Osteocyte (in vitro differentiated cells): ENCODE data around the gene CD44. TPM values are rescaled to one million over a fixed set of nuclear protein-coding genes. Genes with fewer than 3 reads are reported as not detected.

Source experiments
- DNase-seq: peaks from one replicate; pipeline ENCODE4 v3.0.0; 2021; ENCODE audit warnings: mixed read lengths; ENCODE audit not compliant: unreplicated experiment; ENCODE audit errors: extremely low spot score
- H3K27ac Mint-ChIP-seq: one replicate; pipeline ENCODE4 v1.8.0; 2021; ENCODE audit warnings: mild to moderate bottlenecking, mixed read lengths; ENCODE audit not compliant: unreplicated experiment
- H3K27me3 Mint-ChIP-seq: one replicate; pipeline ENCODE4 v1.8.0; 2021; ENCODE audit warnings: mixed read lengths; ENCODE audit not compliant: unreplicated experiment
- H3K36me3 Mint-ChIP-seq: one replicate; pipeline ENCODE4 v1.8.0; 2021; ENCODE audit warnings: mixed read lengths; ENCODE audit not compliant: unreplicated experiment
- H3K4me1 Mint-ChIP-seq: one replicate; pipeline ENCODE4 v1.8.0; 2021; ENCODE audit warnings: mixed read lengths; ENCODE audit not compliant: unreplicated experiment
- H3K4me3 Mint-ChIP-seq: one replicate; pipeline ENCODE4 v1.8.0; 2021; ENCODE audit warnings: mild to moderate bottlenecking, moderate library complexity, mixed read lengths; ENCODE audit not compliant: unreplicated experiment
- H3K9me3 Mint-ChIP-seq: one replicate; pipeline ENCODE4 v1.8.0; 2021; ENCODE audit warnings: mixed read lengths; ENCODE audit not compliant: unreplicated experiment
- total RNA-seq: library from RNA; stranded (reverse); gene quantifications from 2 replicates; pipeline ENCODE4 v1.2.1, GENCODE V29; 2021
- TF ChIP-seq, protein P1 (sequence below): fragments of 200-600 bp; sonication (generic); IDR thresholded peaks from 2 replicates; pipeline ENCODE4 v1.5.0; 2021; ENCODE audit warnings: antibody characterized with exemption, mild to moderate bottlenecking, moderate library complexity

Gene CD44
- total RNA-seq, 1 donor from 2014 or later, result 283 TPM

DNA sequence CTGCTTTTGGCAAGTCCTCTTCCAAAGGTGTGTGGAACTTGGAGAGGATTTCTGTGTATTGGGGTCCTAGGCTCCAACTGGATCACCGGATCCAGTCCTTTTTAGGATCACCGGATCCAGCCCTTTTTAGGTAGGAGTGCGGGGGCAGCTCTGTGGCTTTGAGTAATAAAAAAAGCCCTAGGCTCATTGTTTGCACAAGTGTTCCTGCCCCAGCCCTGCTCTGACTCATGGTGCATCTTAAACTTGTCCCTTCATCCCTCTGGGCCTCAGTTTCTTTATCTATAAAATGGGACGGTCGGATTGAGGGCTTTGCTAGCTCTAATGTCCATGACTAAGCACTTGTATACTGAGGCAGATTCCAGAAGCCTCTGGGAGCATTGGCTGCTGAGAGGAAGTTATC lies 22.7 kb upstream of the CD44 start:
- peaks cover 16% of the 10 kb centered on the region for H3K27me3 Mint-ChIP-seq
- no peak overlapping the region for H3K27ac Mint-ChIP-seq
- no peak for DNase-seq
- H3K36me3 Mint-ChIP-seq, result no peaks in the 10 kb centered on the region
- peaks cover 5% of the 10 kb centered on the region for H3K4me1 Mint-ChIP-seq
- TF ChIP-seq, protein P1, sequence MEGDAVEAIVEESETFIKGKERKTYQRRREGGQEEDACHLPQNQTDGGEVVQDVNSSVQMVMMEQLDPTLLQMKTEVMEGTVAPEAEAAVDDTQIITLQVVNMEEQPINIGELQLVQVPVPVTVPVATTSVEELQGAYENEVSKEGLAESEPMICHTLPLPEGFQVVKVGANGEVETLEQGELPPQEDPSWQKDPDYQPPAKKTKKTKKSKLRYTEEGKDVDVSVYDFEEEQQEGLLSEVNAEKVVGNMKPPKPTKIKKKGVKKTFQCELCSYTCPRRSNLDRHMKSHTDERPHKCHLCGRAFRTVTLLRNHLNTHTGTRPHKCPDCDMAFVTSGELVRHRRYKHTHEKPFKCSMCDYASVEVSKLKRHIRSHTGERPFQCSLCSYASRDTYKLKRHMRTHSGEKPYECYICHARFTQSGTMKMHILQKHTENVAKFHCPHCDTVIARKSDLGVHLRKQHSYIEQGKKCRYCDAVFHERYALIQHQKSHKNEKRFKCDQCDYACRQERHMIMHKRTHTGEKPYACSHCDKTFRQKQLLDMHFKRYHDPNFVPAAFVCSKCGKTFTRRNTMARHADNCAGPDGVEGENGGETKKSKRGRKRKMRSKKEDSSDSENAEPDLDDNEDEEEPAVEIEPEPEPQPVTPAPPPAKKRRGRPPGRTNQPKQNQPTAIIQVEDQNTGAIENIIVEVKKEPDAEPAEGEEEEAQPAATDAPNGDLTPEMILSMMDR, result no peak
- no peaks in the 10 kb centered on the region for H3K9me3 Mint-ChIP-seq
- H3K4me3 Mint-ChIP-seq, result no peak overlapping the region

DNA sequence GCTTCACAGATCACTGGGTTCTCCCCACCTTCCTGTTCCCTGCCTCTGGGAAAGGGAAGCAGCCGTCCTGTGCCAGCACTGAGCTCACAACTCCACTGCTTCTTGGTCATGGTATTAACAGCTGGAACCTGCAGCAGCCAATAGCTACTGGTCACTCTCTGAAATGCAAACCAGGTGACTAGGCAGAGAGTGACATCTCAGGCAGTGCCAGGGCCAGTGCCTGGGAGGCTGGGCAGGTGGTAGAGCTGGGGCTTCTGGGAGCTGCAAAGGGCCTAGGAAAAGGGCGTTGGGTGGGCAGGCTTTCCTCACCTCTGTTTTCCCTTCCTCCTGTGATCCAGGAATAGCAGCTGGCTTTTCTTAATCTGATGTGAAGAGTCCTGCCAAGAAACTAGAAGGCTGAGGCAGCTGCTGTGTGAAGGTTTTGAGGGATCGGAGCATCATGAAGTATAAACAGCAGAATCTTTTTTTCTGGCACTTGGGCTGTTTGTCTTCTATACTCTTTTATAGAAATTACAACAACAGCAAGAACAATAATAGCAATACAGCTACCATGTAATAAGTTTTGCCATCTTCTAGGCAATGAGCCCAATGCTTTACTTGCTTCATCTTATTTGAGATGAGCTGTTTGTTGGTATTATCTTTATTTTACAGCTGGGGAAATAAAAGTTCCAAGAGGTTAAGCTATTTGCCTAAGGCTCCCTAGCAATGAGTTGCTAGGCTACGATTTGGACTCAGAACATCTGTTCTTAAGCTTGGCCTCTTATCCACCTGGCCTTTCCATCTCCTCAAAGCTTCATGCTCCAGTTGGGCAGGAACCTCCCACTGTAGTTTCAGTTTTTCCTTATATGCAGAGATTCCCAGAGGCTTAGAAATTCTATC lies 22.0 kb upstream of the CD44 start:
- Mint-ChIP-seq H3K4me3 (no peak overlapping the region), H3K36me3 (no peaks in the 10 kb centered on the region), H3K27ac (no peak overlapping the region), H3K4me1 (peaks cover 4% of the 10 kb centered on the region), H3K9me3 (no peaks in the 10 kb centered on the region), H3K27me3 (peaks cover 19% of the 10 kb centered on the region)
- TF ChIP-seq, protein P1, result no peak
- no peak for DNase-seq

DNA sequence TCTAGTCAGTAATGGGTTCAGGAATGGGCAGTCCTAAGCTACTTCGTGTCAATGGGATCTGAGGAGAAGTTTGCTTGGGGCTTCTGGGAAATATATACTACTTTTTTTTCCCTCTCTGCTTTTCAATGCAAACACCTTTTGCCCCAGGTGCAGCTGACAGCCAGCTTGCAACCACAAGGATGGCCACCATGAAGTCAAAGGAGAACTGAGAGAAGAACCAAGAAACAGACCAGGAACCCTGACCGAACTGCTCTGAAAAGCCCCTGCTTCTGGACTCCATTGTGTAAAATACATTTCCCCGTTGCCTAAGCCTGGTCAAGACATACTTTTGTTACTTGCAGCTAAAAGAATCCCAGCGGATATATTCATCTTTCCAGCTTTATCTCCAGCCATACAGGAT lies 20.1 kb upstream of the CD44 start:
- Mint-ChIP-seq H3K4me3 (no peak overlapping the region), H3K36me3 (no peaks in the 10 kb centered on the region), H3K4me1 (peaks cover 4% of the 10 kb centered on the region), H3K27ac (no peak overlapping the region), H3K9me3 (no peaks in the 10 kb centered on the region), H3K27me3 (peaks cover 25% of the 10 kb centered on the region)
- TF ChIP-seq, protein P1, result no peak
- no peak for DNase-seq

DNA sequence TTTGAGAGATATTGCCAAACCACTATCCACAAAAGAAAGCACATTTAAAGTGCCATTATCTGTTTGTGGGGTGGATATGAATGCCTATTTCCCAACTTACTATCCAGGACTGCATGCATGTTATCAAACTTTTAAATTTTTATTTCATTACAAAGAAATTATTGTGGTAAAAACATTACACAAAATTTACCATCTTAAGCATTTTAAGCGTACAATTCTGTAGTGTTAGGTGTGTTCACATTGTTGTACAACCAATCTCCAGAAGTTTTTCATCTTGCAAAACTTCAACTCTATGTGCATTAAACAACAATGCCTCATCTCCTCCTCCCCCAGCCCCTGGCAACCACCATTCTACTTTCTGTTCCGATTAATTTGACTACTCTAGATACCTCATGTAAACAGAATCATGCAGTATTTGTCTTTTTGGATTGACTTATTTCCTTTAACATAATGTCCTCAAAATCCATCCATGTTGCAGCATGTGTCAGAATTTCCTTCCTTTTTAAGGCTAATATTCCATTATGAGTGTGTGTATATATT lies 17.6 kb upstream of the CD44 start:
- no peak for DNase-seq
- H3K36me3 Mint-ChIP-seq, result no peaks in the 10 kb centered on the region
- no peak overlapping the region for H3K4me3 Mint-ChIP-seq
- H3K27me3 Mint-ChIP-seq, result peaks cover 25% of the 10 kb centered on the region
- peaks cover 3% of the 10 kb centered on the region for H3K4me1 Mint-ChIP-seq
- H3K27ac Mint-ChIP-seq, result no peak overlapping the region
- TF ChIP-seq, protein P1, result no peak
- H3K9me3 Mint-ChIP-seq, result no peaks in the 10 kb centered on the region

DNA sequence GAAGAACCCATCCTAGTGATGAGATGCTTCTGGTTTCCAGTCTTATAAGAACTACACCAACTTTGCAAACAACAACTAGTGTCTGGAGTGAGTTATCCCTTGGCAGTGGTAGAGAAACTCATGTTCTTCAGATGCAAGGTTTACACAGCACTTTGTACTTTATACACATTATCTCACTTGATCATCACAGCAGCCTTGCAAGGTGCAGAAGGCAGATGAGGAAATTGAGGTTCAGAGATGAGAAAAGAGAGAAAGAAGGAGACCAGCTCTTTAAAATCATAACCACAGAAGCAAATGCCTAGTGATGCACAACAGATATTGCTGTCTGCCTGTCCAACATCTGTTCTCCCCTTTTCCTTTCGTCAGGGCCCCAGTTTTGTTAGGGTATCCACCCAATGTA lies 16.7 kb upstream of the CD44 start:
- no peaks in the 10 kb centered on the region for H3K36me3 Mint-ChIP-seq
- no peak overlapping the region for H3K27ac Mint-ChIP-seq
- peaks cover 25% of the 10 kb centered on the region for H3K27me3 Mint-ChIP-seq
- no peak overlapping the region for H3K4me3 Mint-ChIP-seq
- DNase-seq, result no peak
- TF ChIP-seq, protein P1, result no peak
- peaks cover 2% of the 10 kb centered on the region for H3K4me1 Mint-ChIP-seq
- H3K9me3 Mint-ChIP-seq, result no peaks in the 10 kb centered on the region
